HepG2 (cell line): ENCODE measurements around the gene CCL17. TPM values are rescaled to one million over a fixed set of nuclear protein-coding genes. Genes with fewer than 3 reads are reported as not detected.

Source experiments
- ATAC-seq: fragments of 200-7000 bp; cut with Tn5 transposase; 3 replicates; pipeline ENCODE4 v1.9.1; 2020; ENCODE audit warnings: mild to moderate bottlenecking, moderate library complexity
- BruUV-seq: library from RNA; stranded (reverse); fragments of 400-500 nt; replicated peaks from 2 replicates; lab custom pipeline; 2021; lab: Mats Ljungman, UMichigan
- CTCF ChIA-PET: fragments of 300-600 bp; formaldehyde crosslinking; extraction: SDS; loops from one replicate; lab custom pipeline; 2021; ENCODE audit warnings: low total read pairs, inconsistent platforms, low intra/inter-chr PET ratio; lab: Yijun Ruan, JAX
- POLR2A ChIA-PET: fragments of 350-600 bp; sonication (Branson Sonifier 250); formaldehyde crosslinking; loops from one replicate; lab custom pipeline; 2020; ENCODE audit warnings: antibody characterized with exemption, inconsistent platforms; lab: Yijun Ruan, JAX
- DNase-seq: peaks from one replicate; pipeline ENCODE4 v3.0.0-alpha.2; 2015; ENCODE audit warnings: low spot score
- FAIRE-seq: peaks from 3 replicates; lab custom pipeline; 2011; peaks lifted over from hg19 to GRCh38; lab: Jason Lieb, UNC
- H2AFZ ChIP-seq: one replicate; pipeline ENCODE4 v1.6.1; 2011; ENCODE audit warnings: low read length, inconsistent platforms
- H3K27ac ChIP-seq: fragments of 300-600 bp; 3 replicates; pipeline ENCODE4 v1.8.0; 2011; ENCODE audit warnings: mixed run types, mild to moderate bottlenecking, mixed read lengths, low read length, inconsistent platforms; ENCODE audit not compliant: insufficient read depth; ENCODE audit errors: extremely low read length
- H3K27me3 ChIP-seq, 2 experiments: fragments of 200-600 bp in 1 of 2; 2 replicates in 1 of 2; 3 replicates in 1 of 2; pipeline versions ENCODE4 v1.6.0 to v1.8.0; 2011; ENCODE audit warnings: low read length in 2 of 2, mild to moderate bottlenecking in 2 of 2, moderate library complexity in 2 of 2, inconsistent platforms in 1 of 2; ENCODE audit not compliant: insufficient read depth in 2 of 2, control insufficient read depth in 1 of 2
- H3K36me3 ChIP-seq, 2 experiments: fragments of 200-600 bp in 1 of 2; replicated peaks in 1 of 2; 2 replicates in 1 of 2; 3 replicates in 1 of 2; pipeline versions ENCODE4 v1.5.1 to v1.8.0; 2011; ENCODE audit warnings: low read length in 2 of 2, inconsistent platforms in 1 of 2; ENCODE audit not compliant: insufficient read depth in 2 of 2, control insufficient read depth in 1 of 2
- H3K4me1 ChIP-seq: 2 replicates; pipeline ENCODE4 v1.5.1; 2012; ENCODE audit warnings: low read length, inconsistent platforms; ENCODE audit not compliant: insufficient read depth
- H3K4me2 ChIP-seq: 2 replicates; pipeline ENCODE4 v1.6.0; 2011; ENCODE audit warnings: low read depth, low read length, inconsistent platforms
- H3K4me3 ChIP-seq, 3 experiments: fragments of 200-600 bp in 1 of 3; sonication (generic), shearing (Covaris generic) in 1 of 3; replicated peaks in 1 of 3; 2 replicates each; pipeline ENCODE4 v1.5.1; 2011 to 2016; ENCODE audit warnings: low read length in 3 of 3, inconsistent platforms in 2 of 3, low read depth in 2 of 3, mild to moderate bottlenecking in 2 of 3, control low read depth in 1 of 3, mixed read lengths in 1 of 3; ENCODE audit not compliant: insufficient read depth in 1 of 3
- H3K79me2 ChIP-seq: one replicate; pipeline ENCODE4 v1.6.1; 2011; ENCODE audit warnings: low read length, inconsistent platforms; ENCODE audit not compliant: insufficient read depth
- H3K9ac ChIP-seq: 2 replicates; pipeline ENCODE4 v1.6.0; 2011; ENCODE audit warnings: mild to moderate bottlenecking, low read depth, low read length, inconsistent platforms; ENCODE audit not compliant: insufficient read depth
- H3K9me3 ChIP-seq: 2 replicates; pipeline ENCODE4 v1.5.1; 2012; ENCODE audit warnings: mild to moderate bottlenecking, low read length
- H4K20me1 ChIP-seq: 2 replicates; pipeline ENCODE4 v1.6.0; 2011; ENCODE audit warnings: inconsistent platforms, mild to moderate bottlenecking, low read length, moderate library complexity; ENCODE audit not compliant: insufficient read depth
- AGO2 ChIP-seq: fragments of 200-400 bp; formaldehyde crosslinking; optimal IDR thresholded peaks from 2 replicates; pipeline ENCODE3; 2017; ENCODE audit warnings: mild to moderate bottlenecking, low read depth, low read length, moderate library complexity
- BRD4 ChIP-seq: sonication (generic); formaldehyde crosslinking; IDR thresholded peaks from 2 replicates; pipeline ENCODE4 v1.4.0; 2020; ENCODE audit warnings: missing genetic modification reagents
- FOXP1 ChIP-seq, 2 experiments: fragments of 450-650 bp in 1 of 2; IDR thresholded peaks; 2 replicates each; pipeline ENCODE4 v1.6.1; 2017 to 2018; ENCODE audit warnings: antibody characterized with exemption in 1 of 2
- HNRNPLL ChIP-seq: fragments of 200-400 bp; formaldehyde crosslinking; IDR thresholded peaks from 2 replicates; pipeline ENCODE4 v1.6.1; 2017; ENCODE audit warnings: mild to moderate bottlenecking, low read depth, low read length; ENCODE audit not compliant: poor library complexity, severe bottlenecking
- MED8 ChIP-seq: sonication (generic); formaldehyde crosslinking; IDR thresholded peaks from 2 replicates; pipeline ENCODE4 v1.8.1; 2023; ENCODE audit warnings: mild to moderate bottlenecking, missing genetic modification reagents; ENCODE audit not compliant: insufficient replicate concordance
- RBFOX2 ChIP-seq: fragments of 200-400 bp; formaldehyde crosslinking; IDR thresholded peaks from 2 replicates; pipeline ENCODE4 v1.6.1; 2017; ENCODE audit warnings: low read depth, mild to moderate bottlenecking, low read length
- U2AF1 ChIP-seq: fragments of 200-400 bp; formaldehyde crosslinking; optimal IDR thresholded peaks from 2 replicates; pipeline ENCODE3; 2017; ENCODE audit warnings: mild to moderate bottlenecking, low read depth, low read length
- ZNF382 ChIP-seq: sonication (generic); formaldehyde crosslinking; IDR thresholded peaks from 2 replicates; pipeline ENCODE4 v1.5.0; 2020; ENCODE audit warnings: missing genetic modification reagents, mild to moderate bottlenecking, borderline replicate concordance
- ZNF484 ChIP-seq: sonication (generic); formaldehyde crosslinking; IDR thresholded peaks from 2 replicates; pipeline ENCODE4 v1.5.1; 2020; ENCODE audit warnings: mild to moderate bottlenecking, low read depth, missing genetic modification reagents, borderline replicate concordance
- WGBS: methylation state at CpG from one replicate; pipeline ENCODE4 v1.1.6; 2017; ENCODE audit warnings: low lambda C conversion rate; 5-methylcytosine and 5-hydroxymethylcytosine counted together
- in situ Hi-C: cut with HindIII; loops from 2 replicates; pipeline ENCODE4 v1.10.0; 2017; ENCODE audit warnings: low pct_unique_long_range_greater_than_20kb; ENCODE audit not compliant: extremely low pct_ligation_motif_present
- intact Hi-C: fragments of 100-400 bp; cut with micrococcal nuclease; formaldehyde crosslinking; loops from one replicate; pipeline ENCODE4 v1.10.0; 2022; ENCODE audit not compliant: unreplicated experiment
- polyA plus RNA-seq, 8 experiments: library from polyadenylated mRNA; depleted of rRNA in 3 of 8; stranded (reverse) in 7 of 8; unstranded in 1 of 8; fragments of >200 nt; fragmentation: Illumina TruSeq in 4 of 8; extraction: Trizol in 4 of 8; gene quantifications; 2 replicates each; pipeline versions ENCODE4 v1.2.1 to v1.2.3, GENCODE V29; 2011 to 2016; ENCODE audit warnings: low read depth in 4 of 8, missing spikeins in 1 of 8, mixed read lengths in 1 of 8; ENCODE audit not compliant: insufficient read depth in 1 of 8
- total RNA-seq, 5 experiments: library from RNA; depleted of rRNA; stranded (reverse); fragments of >200 nt; fragmentation: Illumina TruSeq; extraction: Trizol; gene quantifications; 2 replicates each; pipeline ENCODE4 v1.2.3, GENCODE V29; 2016; ENCODE audit warnings: low read depth in 1 of 5

Gene CCL17
- total and polyA plus RNA-seq, 2 of the 13 experiments (the other 11 are each of a cell fraction or from before 2014, with no cell fraction given): not detected

GRCh38 chr16:57390636-57391295 lies 13.8 kb upstream of the CCL17 start:
- Histone ChIP-seq H2AFZ (no peak overlapping the region), H3K27me3 (peaks cover 4 to 12% of the 10 kb centered on the region in 2 experiments; a peak in 4 of 5 replicates), H3K27ac (no peak overlapping the region), H3K4me2 (no peak overlapping the region), H3K4me3 (no peak overlapping the region), H3K4me1 (peaks cover 32% of the 10 kb centered on the region; the same call in 1 of the 2 replicates), H4K20me1 (no peaks in the 10 kb centered on the region), H3K79me2 (no peaks in the 10 kb centered on the region), H3K9ac (no peak overlapping the region), H3K9me3 (no peaks in the 10 kb centered on the region), H3K36me3 (no peaks in the 10 kb centered on the region)
- intact Hi-C loops: no loop called here
- WGBS: 62% methylated on average over 4 of the region's 5 CpGs
- DNase-seq: no peak
- ATAC-seq: no peak
- CTCF ChIA-PET: no interaction called here
- in situ Hi-C loops: no loop called here
- POLR2A ChIA-PET: interaction anchor here (3.0 kb wide), 1 partner anchor 18 kb away, joined by 9 read pairs; the partner anchor contains the start of gene CX3CL1
- TF ChIP-seq U2AF1: no peak
- TF ChIP-seq BRD4: no peak
- TF ChIP-seq ZNF382 (CRISPR knock-in tag): no peak
- no peak for TF ChIP-seq AGO2
- no peak for TF ChIP-seq FOXP1 (IDR thresholded peaks at IDR 0.05)
- TF ChIP-seq FOXP1 (CRISPR knock-in tag; IDR thresholded peaks at IDR 0.05): no peak
- no peak for TF ChIP-seq MED8 (CRISPR knock-in tag)
- TF ChIP-seq HNRNPLL: no peak
- TF ChIP-seq RBFOX2: no peak
- TF ChIP-seq ZNF484 (CRISPR knock-in tag): no peak
- no peak for FAIRE-seq
- no TSS peak for BruUV-seq
